Mucosa of stomach (tissue), 1 donor: Measurements from ENCODE around the gene SCP2D1.

Experiments
- H3K27me3 ChIP-seq: one replicate; pipeline ENCODE4 v1.7.0; 2013; ENCODE audit warnings: mild to moderate bottlenecking, low read length; ENCODE audit not compliant: control insufficient read depth, insufficient read depth
- H3K36me3 ChIP-seq: one replicate; pipeline ENCODE4 v1.7.0; 2013; ENCODE audit warnings: low read length; ENCODE audit not compliant: control insufficient read depth, insufficient read depth
- H3K4me1 ChIP-seq: one replicate; pipeline ENCODE4 v1.7.0; 2013; ENCODE audit warnings: mild to moderate bottlenecking, low read length; ENCODE audit not compliant: control insufficient read depth, insufficient read depth
- H3K4me3 ChIP-seq: one replicate; pipeline ENCODE4 v1.7.0; 2013; ENCODE audit warnings: low read length
- H3K9ac ChIP-seq: one replicate; pipeline ENCODE4 v1.7.0; 2013; ENCODE audit warnings: mild to moderate bottlenecking, low read length, moderate library complexity
- H3K9me3 ChIP-seq: one replicate; pipeline ENCODE4 v1.7.0; 2013; ENCODE audit warnings: mild to moderate bottlenecking, low read length, moderate library complexity; ENCODE audit not compliant: control insufficient read depth
- donor health status: Pancreatic carcinoma.

SCP2D1 gene

GRCh38 chr20:18853216-18853615 lies 39.6 kb downstream of the SCP2D1 start:
- H3K4me1 ChIP-seq = no peaks in the 10 kb centered on the region
- no peaks in the 10 kb centered on the region for H3K36me3 ChIP-seq
- H3K4me3 ChIP-seq = no peak overlapping the region
- no peaks in the 10 kb centered on the region for H3K27me3 ChIP-seq
- H3K9me3 ChIP-seq = no peaks in the 10 kb centered on the region
- H3K9ac ChIP-seq = no peak overlapping the region

DNA sequence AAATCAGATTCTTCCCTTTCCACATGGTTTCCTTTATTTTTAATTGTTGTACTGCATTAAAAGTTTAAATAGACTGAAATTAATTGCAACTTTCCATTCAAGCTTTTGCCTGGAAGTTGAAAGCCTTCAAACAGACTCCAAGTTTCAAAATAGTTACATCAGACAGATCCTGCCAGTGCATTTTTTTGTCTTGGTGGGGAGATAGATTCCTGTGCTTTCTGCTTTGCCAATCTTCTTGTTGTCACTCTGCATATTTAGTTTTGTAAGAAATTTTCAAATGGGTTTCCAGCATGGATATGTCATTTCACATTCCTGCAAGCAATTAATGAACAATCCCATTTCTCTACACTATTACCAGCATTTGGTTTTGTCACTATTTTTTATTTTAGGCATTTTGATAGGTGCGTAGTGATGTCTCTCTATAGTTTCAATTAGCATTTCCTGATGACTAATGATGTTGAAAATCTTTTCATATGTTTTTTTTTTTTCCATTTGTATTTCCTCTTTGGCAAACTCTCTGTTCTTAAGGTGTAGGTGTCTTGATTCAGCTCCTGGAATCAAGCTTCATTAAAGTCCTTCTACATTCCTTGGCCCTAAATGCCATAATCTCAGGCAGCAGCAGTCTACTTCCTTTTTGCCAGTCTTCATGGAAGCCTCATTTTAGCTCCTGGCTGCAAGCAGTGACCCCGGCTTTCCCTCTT lies 40.5 kb downstream of the SCP2D1 start:
- no peaks in the 10 kb centered on the region for H3K9me3 ChIP-seq
- no peak overlapping the region for H3K4me3 ChIP-seq
- no peaks in the 10 kb centered on the region for H3K4me1 ChIP-seq
- H3K27me3 ChIP-seq = no peaks in the 10 kb centered on the region
- no peak overlapping the region for H3K9ac ChIP-seq
- no peaks in the 10 kb centered on the region for H3K36me3 ChIP-seq

DNA sequence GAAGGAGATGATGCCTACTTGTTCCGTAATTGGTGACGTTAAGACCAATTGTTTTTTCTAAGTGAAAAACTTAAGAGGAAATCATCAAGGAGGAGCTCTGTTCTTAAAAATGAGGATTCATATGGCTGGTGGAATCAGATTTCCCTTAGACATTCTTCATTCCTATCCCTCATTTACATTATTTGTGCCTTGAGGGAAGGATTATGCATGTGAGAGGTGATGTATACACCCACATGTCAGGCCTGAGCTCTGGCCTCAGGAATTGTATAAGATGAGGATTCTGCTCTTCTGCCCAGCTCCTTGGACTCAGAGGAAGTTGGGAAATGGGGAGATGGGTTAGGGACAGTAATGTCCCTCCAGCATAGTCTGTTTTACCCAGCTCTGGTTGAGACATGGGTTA lies 42.3 kb downstream of the SCP2D1 start:
- no peaks in the 10 kb centered on the region for H3K9me3 ChIP-seq
- no peaks in the 10 kb centered on the region for H3K27me3 ChIP-seq
- no peak overlapping the region for H3K4me3 ChIP-seq
- no peaks in the 10 kb centered on the region for H3K36me3 ChIP-seq
- no peaks in the 10 kb centered on the region for H3K4me1 ChIP-seq
- no peak overlapping the region for H3K9ac ChIP-seq

- no peaks in the 10 kb centered on the region for H3K36me3 ChIP-seq
- no peaks in the 10 kb centered on the region for H3K27me3 ChIP-seq
- no peaks in the 10 kb centered on the region for H3K9me3 ChIP-seq
- no peak overlapping the region for H3K9ac ChIP-seq
- no peaks in the 10 kb centered on the region for H3K4me1 ChIP-seq
- no peak overlapping the region for H3K4me3 ChIP-seq
Observed at GRCh38 chr20:18856873-18857272, 43.3 kb downstream of the SCP2D1 start.

GRCh38 chr20:18857640-18858039 lies 44.1 kb downstream of the SCP2D1 start:
- Histone ChIP-seq H3K9ac (no peak overlapping the region), H3K4me3 (no peak overlapping the region), H3K9me3 (no peaks in the 10 kb centered on the region), H3K27me3 (no peaks in the 10 kb centered on the region), H3K36me3 (no peaks in the 10 kb centered on the region), H3K4me1 (no peaks in the 10 kb centered on the region)

DNA sequence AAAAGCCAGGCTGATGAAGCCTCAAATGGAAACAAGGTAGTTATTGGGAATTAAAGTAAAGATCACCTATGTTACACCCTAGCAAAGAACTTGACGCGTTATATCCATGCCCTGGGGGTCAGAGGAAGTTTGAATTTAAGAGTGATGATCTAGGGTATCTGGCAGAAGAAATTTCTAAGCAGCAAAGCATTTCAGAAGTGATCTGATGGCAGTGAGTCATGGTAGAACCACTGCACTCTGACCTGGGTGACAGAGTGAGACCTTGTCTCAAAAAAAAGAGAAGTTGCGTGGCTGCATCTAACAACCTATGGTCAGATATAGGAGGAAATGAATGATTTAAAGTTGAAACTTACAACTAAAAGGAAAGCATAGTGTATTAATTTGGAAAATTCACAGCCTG lies 45.2 kb downstream of the SCP2D1 start:
- H3K9ac ChIP-seq = no peak overlapping the region
- no peaks in the 10 kb centered on the region for H3K9me3 ChIP-seq
- H3K4me3 ChIP-seq = no peak overlapping the region
- H3K4me1 ChIP-seq = no peaks in the 10 kb centered on the region
- H3K27me3 ChIP-seq = no peaks in the 10 kb centered on the region
- no peaks in the 10 kb centered on the region for H3K36me3 ChIP-seq
